ENCODE results near the gene RHD.

DNA sequence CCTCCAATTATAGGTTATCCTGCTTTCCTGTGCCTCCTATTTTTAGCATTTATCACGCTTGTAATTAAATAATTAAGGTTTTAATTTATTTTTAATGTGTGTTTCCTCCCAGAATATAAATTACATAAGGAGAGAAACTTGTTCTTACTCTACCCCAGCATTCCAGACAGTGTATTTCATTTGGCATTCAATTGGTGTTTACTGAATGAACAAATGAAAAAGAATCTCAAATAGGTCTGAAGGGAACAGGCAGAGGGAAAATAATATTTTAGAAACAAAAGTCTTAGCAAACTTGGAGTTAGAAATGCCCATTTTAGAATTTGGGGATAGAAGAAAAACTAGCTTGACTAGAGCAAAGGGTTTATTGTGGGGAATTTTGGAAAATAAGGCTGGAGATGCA, 15.1 kb upstream of the RHD start:
- TF ChIP-seq POLR2A (IDR thresholded peaks at IDR 0.05) (no peak), POLR2AphosphoS5 (IDR thresholded peaks at IDR 0.05; ENCODE audit: insufficient read depth in 1 of 2, low read depth in 1 of 2) (no peak)
- TF ChIP-seq, protein P1, sequence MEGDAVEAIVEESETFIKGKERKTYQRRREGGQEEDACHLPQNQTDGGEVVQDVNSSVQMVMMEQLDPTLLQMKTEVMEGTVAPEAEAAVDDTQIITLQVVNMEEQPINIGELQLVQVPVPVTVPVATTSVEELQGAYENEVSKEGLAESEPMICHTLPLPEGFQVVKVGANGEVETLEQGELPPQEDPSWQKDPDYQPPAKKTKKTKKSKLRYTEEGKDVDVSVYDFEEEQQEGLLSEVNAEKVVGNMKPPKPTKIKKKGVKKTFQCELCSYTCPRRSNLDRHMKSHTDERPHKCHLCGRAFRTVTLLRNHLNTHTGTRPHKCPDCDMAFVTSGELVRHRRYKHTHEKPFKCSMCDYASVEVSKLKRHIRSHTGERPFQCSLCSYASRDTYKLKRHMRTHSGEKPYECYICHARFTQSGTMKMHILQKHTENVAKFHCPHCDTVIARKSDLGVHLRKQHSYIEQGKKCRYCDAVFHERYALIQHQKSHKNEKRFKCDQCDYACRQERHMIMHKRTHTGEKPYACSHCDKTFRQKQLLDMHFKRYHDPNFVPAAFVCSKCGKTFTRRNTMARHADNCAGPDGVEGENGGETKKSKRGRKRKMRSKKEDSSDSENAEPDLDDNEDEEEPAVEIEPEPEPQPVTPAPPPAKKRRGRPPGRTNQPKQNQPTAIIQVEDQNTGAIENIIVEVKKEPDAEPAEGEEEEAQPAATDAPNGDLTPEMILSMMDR (IDR thresholded peaks at IDR 0.05) = no peak
